HG03354 (cell line): ENCODE results near the gene DYRK1A.
"Not testable (repeated sequence)": the region's sequence is repeated elsewhere in the genome, so short reads cannot be mapped to it uniquely, and the experiment has no call there.

Experiments
- ATAC-seq: cut with Tn5 transposase; IDR thresholded peaks from one replicate; pipeline ENCODE4 v1.9.1; 2021; ENCODE audit warnings: mild to moderate bottlenecking; ENCODE audit not compliant: unreplicated experiment, poor library complexity, severe bottlenecking

Gene DYRK1A

GRCh38 chr21:37511848-37512247 lies 145.3 kb downstream of the DYRK1A start:
- no peak for ATAC-seq

DNA sequence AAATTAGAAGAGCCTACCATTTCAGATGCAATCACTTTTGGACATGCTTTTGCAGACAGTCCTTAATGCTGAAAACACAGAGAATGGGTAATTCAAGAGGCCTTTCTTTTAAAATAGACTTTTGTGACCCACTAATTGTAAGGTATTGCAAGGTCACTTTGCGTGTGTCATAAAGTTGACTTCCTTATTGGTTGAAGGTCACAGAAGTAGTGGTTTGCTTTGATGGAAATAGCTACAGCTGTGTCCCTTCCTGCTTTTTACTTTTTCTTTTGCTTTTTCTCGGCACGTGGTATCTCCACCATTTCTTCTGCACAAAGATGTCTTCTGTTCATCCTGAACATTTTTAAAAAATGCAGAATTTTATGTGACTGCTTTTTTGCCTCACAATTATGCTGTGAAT lies 146.8 kb downstream of the DYRK1A start:
- ATAC-seq: no peak

DNA sequence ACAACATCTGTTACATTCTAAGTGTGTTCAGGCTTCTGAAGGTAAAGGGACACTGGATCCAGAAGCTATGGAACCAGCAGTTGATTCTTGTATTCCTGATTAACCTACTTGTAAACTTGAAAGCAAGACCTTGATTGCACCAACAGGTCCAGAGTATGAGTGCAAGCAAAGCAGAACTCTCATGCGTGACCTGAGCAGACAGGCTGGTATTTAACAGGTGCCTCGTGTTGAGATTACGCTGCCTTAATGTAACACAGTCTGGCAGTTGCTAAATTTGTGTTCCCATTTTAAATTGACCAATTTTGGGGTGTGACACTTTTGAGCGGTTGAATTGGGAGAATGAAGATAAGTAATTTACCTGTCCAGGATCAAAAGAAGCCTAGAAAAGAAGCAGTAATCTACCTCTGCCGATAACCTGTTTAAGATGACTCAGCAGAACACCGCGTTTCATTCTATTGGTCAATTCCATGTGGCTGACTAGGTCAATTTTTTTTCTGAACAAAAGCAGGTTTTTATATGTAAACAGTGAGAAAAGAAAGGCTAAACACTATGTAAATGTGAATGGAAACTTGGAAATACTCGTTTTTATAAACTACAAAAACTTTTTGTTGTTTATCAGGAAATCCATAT lies 147.6 kb downstream of the DYRK1A start:
- ATAC-seq: no peak

- no peak for ATAC-seq
These were observed 150.4 kb downstream of the DYRK1A start for GRCh38 chr21:37516998-37517397.

DNA sequence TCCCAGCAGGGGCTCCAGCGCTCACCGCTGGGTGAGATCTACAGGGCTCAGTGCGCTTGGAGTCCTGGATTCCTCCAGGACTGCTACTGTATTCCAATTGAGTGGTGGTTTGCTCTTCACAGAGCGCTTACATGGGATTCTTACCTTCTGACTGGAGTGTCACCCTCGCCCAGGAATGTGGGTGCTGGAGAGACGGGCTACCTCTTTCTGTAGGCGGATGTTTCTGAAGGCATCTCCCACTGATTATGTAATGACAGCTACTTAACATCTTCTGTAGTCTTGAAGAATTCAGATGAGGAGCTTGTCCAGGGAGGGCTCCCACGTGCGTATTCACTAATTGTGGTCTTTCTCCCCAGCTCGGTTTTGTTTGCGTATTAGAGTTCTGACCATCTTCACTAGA lies 154.2 kb downstream of the DYRK1A start:
- no peak for ATAC-seq

DNA sequence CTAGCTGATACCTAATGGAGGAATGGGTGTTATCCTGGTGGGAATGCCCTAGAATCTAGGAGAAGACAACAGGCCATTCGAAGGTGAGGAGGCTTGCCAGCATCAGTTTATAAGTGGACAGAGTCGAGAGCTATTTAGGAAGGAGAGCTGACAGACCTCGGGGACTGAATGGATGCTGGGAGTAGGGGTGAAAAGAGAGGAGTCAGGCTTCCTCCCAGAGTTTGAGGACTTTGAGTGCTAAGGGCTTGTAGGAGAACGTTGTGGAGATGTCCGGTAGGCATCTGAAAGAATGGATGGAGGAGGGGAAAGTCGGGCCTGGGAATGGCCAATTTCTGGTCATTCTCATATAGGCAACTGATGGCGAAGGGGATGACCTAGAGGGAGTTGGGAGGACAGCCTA lies 155.1 kb downstream of the DYRK1A start:
- ATAC-seq: no peak

GRCh38 chr21:37522641-37523295 lies 156.2 kb downstream of the DYRK1A start:
- no peak for ATAC-seq

DNA sequence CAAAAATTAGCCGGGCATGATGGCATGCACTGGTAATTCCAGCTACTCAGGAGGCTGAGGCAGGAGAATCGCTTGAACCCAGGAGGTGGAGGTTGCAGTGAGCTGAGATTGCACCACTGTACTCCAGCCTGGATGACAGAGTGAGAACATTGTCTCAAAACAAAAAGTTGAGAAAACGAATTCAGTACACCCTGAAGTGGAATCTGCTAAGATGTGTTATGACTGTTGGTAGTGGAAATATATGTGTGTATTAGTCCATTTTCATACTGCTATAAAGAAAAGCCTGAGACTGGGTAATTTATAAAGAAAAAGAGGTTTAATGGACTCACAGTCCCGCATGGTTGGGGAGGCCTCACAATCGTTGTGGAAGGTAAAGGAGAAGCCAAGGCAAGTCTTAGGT lies 158.4 kb downstream of the DYRK1A start:
- not testable (repeated sequence) for ATAC-seq

GRCh38 chr21:37525810-37526209 lies 159.2 kb downstream of the DYRK1A start:
- no peak for ATAC-seq

- ATAC-seq: no peak
These were observed 160.5 kb downstream of the DYRK1A start for GRCh38 chr21:37527103-37527502.

GRCh38 chr21:37527716-37528115 lies 161.1 kb downstream of the DYRK1A start:
- ATAC-seq: no peak

GRCh38 chr21:37528150-37528937 lies 161.8 kb downstream of the DYRK1A start:
- ATAC-seq: no peak

- ATAC-seq: no peak
These were observed 163.1 kb downstream of the DYRK1A start for GRCh38 chr21:37529649-37530048.

DNA sequence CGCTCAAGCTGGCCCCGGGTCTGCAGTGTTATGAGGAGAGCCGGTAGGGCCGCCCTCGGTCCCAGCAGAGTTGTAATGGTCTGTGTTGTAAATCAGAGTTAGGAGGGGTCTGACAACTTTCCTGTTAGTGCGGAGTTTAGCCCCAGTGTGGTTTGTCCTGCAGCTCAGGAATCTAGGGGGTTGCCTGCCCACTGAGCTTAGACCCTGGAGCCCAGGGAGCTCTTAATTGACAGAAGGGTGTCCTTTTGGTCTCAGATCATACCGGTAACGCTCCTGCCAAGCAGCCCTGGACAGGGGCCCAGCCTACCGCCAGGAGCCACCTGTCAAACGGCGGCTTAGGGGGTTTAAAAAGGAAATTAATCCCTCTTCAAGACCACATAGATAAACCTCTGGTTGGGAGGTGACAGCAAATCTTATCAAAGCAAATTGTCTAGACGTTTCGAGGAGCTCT lies 164.4 kb downstream of the DYRK1A start:
- ATAC-seq: no peak

DNA sequence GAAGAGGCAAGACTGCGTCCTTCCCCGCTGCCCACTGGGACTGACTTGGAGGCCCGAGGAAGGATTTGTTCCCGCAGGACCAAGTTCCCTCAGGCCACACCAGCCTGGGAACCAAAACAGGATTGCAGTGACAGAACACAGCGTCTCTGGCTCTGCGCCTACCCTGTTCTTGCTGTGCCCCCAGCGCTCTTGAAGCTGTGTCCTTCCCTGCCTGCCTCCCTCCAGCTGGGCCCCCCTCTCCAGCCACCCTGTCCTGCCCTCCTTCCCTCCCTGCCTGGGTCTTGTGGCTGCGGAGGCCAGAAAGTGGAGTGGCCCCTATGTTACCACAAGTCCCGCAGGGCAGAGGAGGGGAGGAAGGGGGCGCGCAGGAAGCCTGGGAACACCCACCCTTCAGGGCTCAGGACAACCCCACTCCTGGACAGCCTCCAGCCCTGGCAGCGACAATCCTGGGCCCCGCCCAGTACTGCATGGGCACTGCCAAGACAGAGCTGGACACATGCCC lies 164.9 kb downstream of the DYRK1A start:
- no peak for ATAC-seq

DNA sequence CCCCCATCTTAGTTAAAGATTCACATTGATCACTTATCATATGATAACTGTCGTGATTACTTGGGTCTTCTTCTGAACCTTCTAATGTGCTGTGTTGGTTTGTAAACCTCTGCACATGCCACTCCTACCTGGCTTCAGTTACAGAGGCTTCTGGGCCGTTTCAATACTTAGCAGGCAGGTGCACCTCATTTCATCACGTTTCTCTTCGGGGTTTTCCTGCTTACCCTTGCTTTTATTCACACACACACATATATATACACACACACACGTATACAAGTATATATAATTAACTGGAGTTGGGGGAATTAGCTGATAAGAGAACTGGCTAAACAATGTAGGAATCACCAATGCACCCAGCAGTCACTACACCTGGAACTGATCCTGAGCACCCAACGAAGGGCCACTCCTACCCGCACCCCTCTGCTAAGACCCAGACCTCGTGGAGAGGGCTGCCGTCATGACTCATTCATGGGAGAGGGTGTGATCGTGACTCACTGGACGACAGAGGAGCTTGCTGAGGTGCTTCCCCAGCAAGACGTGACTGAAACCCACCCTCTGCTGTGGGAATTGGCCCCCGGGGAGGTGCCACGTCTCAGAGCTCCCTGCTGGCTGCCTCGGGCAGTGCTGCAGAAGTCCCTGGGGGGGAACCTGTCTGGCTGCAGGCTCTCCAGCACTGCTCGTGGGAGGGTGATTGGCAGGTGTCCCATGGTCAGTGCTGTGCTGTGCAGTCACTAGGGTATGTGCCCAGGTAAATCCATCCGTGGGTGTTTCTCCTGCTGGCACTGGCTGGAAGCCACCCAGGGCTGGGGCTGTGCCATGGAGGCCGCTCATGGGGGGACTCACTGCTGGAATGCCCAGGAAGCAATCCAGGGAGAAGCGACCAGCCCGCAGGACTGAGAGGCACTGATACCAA lies 166.6 kb downstream of the DYRK1A start:
- no peak for ATAC-seq

GRCh38 chr21:37534431-37534830 lies 167.9 kb downstream of the DYRK1A start:
- ATAC-seq: no peak

DNA sequence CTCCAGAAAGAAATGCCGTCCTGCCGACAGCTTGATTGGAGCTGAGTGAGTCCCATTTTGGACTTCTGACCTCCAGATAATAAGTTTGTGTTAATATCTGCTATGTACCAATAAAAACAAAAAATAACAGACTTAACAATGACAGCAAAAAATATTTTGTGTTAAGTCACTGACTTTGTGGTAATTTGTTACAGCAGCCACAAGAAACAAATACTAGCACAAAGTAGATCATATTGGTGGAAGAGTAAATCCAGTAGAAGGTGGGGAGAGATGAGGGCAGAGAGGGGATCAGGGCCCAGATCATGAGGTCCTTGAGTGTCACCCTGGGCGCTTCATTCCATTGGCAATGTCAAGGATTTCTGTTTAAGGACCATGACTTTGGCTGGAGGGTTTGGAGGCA lies 168.6 kb downstream of the DYRK1A start:
- ATAC-seq: no peak

GRCh38 chr21:37535672-37536071 lies 169.1 kb downstream of the DYRK1A start:
- no peak for ATAC-seq
